SK-N-MC (cell line): Measurements from ENCODE around the gene RASAL1.

Experiments
- EZH2 ChIP-seq: fragments of 200-600 bp; sonication (generic); IDR thresholded peaks from one replicate; pipeline ENCODE4 v1.6.1; 2017; ENCODE audit warnings: antibody characterized with exemption
- POLR2AphosphoS5 ChIP-seq: IDR thresholded peaks from 2 replicates; pipeline ENCODE4 v1.6.1; 2012; ENCODE audit warnings: mild to moderate bottlenecking, low read depth, low read length, borderline replicate concordance

DNA sequence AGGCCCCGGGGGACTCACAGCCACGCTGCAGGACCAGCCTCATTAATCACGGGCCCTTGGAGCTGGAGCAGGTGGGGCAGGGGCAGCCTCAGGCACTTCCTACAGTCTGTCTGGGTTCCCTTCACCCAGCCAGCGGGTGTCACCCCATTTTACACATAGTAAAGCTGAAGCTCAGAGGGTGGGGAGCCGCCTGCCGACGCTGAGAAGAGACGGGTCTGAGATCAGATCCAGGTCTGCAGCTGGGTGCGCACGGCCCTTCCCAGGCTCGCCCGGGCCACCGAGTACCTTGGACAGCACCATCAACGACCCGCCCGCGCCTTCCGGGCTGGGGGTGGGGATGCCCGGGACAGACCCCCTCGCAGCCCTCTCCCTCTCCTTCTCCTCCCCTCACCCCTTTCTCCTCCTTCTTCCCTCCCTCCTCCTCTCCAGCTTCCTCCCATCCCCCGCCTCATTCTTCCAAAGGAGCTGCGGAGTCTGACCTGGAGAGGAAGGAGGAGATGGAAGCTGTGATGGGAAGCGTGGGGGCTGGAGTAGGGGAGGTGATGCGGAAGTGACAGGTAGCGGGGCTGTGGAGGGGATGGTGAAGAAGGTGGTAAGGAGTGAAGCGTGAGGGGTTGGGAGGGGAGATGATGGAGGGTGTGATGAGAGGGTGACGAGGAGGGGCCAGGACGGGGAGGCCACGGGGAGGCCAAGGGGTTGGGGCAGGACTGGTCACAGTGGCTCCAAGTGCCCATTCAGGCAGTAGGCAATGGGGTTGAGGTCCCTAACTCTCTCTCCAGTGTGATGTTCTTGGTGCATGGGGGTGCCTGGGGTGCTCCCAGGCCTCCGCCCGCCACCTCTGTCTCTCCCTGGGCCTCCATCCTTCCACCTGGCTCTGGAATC is 70.2 kb downstream of the RASAL1 start:
- TF ChIP-seq EZH2 (no peak), POLR2AphosphoS5 (no peak)
